Skeletal muscle cell (primary cell): ENCODE measurements around the gene ABCC5.
"Not testable (repeated sequence)": the region's sequence is repeated elsewhere in the genome, so short reads cannot be mapped to it uniquely, and the experiment has no call there.

ENCODE experiments used
- DNase-seq: peaks from one replicate; pipeline ENCODE4 v3.0.0-alpha.2; 2010; ENCODE audit warnings: low read depth
- H3K4me3 ChIP-seq: 2 replicates; pipeline ENCODE4 v1.5.1; 2011; ENCODE audit warnings: low read depth, mild to moderate bottlenecking, control low read depth, low read length, moderate library complexity

Gene ABCC5

GRCh38 chr3:184017672-184018423 lies at the start of gene ABCC5:
Gene ABCC5, minus strand, starts transcription at chr3:184017884. Its CDS starts 3,492 bp downstream, at chr3:184014392.
- DNase-seq, result peak; percentile 76
- H3K4me3 ChIP-seq, result peak within 1 kb of the TSS; percentile 95

DNA sequence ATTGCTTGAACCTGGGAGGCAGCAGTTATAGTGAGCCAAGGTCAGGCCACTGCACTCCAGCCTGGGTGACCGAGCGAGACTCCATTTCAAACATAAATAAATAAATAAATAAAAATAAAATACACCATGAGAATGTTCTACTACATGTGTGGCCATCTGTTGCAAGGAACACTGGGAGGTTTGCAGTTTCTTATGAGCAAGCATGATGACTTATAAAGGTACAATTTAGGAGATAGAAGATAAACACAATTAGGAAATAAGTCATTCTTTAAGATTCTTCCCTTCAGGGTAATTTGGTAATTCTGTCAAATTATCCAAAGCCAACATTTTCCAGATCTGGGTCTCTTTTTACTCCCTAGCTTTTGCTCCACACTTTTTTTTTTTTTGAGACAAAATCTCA lies 48.5 kb upstream of the ABCC5 start:
- no peak overlapping the region for H3K4me3 ChIP-seq

GRCh38 chr3:184062637-184063036 lies 45.0 kb upstream of the ABCC5 start:
- H3K4me3 ChIP-seq, result no peak overlapping the region

More for the DNA sequence above, 48.5 kb upstream of the ABCC5 start:
- DNase-seq, result no peak

DNA sequence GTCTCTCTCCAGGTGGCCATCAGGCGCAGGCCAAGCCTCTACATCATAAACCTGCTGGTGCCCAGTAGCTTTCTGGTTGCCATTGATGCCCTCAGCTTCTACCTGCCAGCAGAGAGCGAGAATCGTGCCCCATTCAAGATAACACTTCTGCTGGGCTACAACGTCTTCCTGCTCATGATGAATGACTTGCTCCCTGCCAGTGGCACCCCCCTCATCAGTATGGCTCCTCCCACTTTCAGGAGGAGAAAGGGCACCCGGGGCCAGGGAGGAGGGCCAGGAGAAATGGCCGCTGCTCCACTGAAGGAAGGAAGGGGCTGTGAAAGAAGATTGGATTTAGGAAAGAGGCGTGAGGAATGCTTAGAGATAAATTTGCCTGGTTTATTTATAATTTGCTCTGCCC lies 41.7 kb upstream of the ABCC5 start:
- no peak overlapping the region for H3K4me3 ChIP-seq
- no peak for DNase-seq

More at GRCh38 chr3:184062637-184063036, 45.0 kb upstream of the ABCC5 start:
- no peak for DNase-seq

DNA sequence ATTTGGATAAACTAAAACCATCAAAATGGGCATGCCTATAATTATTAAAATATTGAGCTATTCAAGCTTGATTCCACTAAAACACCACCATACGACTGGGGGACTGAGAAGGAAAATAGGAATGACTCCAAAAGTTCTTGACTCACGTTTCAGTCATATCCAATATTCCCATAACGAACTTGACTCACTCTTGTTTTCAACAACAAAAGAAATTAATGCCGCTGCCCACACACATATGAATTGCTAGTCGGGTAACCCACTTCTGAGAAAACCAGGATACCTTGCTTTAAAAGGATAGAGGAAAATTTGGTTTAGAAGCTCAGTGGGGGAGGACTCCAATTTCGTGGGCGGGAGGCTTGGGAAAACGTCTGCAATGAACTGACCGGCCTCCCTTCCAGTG lies 40.3 kb upstream of the ABCC5 start:
- peak; percentile 20 for DNase-seq
- no peak overlapping the region for H3K4me3 ChIP-seq

DNA sequence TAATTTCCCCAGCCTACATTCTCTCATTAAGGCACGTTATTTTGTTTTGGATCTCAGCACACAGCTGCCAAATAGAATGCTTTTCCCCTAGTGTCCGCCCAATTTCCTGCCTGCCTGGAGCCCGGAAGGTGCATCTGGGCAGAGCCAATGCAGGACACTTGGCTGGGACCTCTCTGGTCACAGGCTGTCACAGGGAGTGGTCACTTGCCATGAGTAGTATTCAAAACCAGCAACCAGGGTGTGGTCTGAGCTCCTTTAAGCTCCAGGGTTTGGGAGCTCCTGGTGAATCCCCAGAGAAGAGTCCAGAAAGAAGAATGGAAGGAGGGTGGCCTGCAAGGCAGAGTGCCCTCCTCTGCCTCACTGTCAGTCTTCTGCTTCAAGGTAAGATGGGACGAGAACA lies 35.1 kb upstream of the ABCC5 start, which contains the start of gene HTR3C:
HTR3C (plus strand) TSS at position 281 of the 400 bp plus-strand sequence; CDS start at position 315, 34 bp downstream.
- no peak within 1 kb of the TSS for H3K4me3 ChIP-seq

GRCh38 chr3:184050217-184050847 lies 32.6 kb upstream of the ABCC5 start:
- no peak for DNase-seq
- no peak overlapping the region for H3K4me3 ChIP-seq

More for the DNA sequence above, 35.1 kb upstream of the ABCC5 start, which contains the start of gene HTR3C:
- DNase-seq, result no peak

- no peak overlapping the region for H3K4me3 ChIP-seq
- DNase-seq, result no peak
These were observed 28.3 kb upstream of the ABCC5 start for GRCh38 chr3:184045995-184046394.

DNA sequence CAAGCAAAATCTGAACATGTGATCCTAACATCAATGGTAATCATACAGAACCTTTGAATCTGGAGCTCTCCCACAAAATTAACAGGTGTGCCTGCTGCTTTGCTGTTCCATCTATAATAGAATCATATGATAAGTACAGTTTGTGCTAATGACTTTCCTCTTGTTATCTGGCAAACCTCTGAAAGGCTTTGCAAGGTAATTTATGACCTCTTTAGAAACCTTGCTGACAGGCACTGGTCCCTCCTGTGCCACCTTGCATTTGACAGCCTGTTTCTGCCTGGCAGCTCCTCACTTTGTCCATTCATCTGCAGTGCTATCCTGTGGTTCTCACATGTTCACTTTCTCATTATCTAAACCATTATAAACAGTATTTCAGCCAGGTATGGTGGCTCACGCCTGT lies 24.9 kb upstream of the ABCC5 start:
- H3K4me3 ChIP-seq, result no peak overlapping the region
- DNase-seq, result no peak

- no peak overlapping the region for H3K4me3 ChIP-seq
- no peak for DNase-seq
These were observed 22.3 kb upstream of the ABCC5 start for GRCh38 chr3:184040010-184040409.

GRCh38 chr3:184039414-184039813 lies 21.7 kb upstream of the ABCC5 start:
- no peak overlapping the region for H3K4me3 ChIP-seq
- no peak for DNase-seq

DNA sequence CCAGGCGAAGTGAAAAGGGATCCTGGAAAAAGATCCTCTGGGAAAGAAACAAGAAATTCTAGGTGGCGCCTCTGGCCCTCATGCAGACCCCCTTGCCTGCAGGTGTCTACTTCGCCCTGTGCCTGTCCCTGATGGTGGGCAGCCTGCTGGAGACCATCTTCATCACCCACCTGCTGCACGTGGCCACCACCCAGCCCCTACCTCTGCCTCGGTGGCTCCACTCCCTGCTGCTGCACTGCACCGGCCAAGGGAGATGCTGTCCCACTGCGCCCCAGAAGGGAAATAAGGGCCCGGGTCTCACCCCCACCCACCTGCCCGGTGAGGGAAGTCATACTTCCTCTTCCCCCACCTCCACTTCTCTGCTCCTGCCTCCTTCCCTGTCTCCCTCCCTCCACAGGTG lies 20.6 kb upstream of the ABCC5 start:
- DNase-seq, result not testable (repeated sequence)

DNA sequence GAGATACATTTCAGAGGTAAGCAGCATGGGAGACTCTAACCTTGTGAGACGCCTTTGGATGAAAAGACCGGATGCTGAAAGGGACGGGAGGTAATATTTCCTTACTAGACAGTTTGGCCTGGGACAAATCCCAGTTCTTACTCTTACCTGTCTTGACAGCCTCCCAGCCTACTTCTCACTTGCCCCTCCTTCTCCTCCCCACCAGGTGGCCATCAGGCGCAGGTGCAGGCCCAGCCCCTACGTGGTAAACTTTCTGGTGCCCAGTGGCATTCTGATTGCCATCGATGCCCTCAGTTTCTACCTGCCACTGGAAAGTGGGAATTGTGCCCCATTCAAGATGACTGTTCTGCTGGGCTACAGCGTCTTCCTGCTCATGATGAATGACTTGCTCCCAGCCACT lies 20.1 kb upstream of the ABCC5 start:
- no peak overlapping the region for H3K4me3 ChIP-seq
- no peak for DNase-seq

More for the DNA sequence above, 20.6 kb upstream of the ABCC5 start:
- not testable (repeated sequence) for H3K4me3 ChIP-seq

DNA sequence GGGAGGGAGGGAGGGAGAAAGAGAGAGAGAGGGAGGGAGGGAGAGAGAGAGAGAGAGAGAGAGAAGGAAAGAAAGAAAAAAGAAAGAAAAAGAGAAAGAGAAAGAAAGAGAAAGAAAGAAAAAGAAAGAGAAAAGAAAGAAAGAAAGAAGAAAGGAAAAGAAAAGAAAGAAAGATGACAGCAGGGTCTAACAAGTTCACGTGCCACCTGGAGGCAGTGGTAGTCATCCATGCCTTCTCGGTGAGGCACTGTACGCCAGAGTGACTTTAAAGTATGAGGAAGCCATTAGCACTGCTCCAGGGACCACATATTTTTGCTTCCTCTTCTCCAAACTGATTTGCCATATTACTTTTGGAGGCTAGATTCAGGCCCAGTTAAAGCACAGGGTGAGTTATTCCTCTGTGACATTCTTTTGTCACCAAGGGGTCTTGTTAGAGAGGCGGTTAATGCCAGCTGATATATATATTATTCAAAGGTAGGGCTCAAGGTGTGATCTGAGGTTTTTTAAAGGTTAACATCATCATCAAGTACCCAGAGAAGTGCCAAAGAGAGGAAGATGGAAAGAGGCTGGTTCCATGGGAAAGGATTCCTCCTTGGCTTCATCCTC lies 13.6 kb upstream of the ABCC5 start, which contains the start of gene HTR3D:
HTR3D (plus strand) TSS at position 556 of the 606 bp plus-strand sequence; CDS start at position 556, 0 bp downstream.
- no peak within 1 kb of the TSS for H3K4me3 ChIP-seq
- no peak for DNase-seq

GRCh38 chr3:184030536-184030935 lies 12.9 kb upstream of the ABCC5 start:
- DNase-seq, result no peak
- H3K4me3 ChIP-seq, result no peak overlapping the region

GRCh38 chr3:184029443-184029842 lies 11.8 kb upstream of the ABCC5 start:
- no peak for DNase-seq
- H3K4me3 ChIP-seq, result no peak overlapping the region

DNA sequence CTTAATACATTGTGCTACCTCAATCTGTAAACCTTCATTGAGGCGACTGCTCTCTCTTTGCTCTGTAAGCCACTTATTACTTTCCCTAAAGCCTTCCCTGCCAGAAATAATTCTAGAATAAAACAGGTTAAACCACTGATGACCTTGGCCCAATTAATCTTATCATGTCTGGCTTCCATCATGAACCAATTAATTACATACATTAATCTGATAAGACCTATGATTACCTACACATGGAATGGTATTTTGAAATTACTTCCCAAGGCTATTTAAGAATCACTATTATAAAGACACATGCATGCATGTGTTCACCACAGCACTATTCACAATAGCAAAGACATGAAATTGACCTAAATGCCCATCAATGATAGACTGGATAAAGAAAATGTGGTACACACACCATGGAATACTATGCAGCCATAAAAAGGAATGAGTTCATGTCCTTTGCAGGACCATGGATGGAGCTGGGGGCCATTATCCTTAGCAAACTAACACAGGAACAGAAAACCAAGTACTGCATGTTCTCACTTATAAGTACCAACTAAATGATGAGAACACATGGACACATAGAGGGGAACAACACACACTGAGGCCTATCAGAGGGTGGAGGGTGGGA lies 10.7 kb upstream of the ABCC5 start:
- not testable (repeated sequence) for H3K4me3 ChIP-seq, DNase-seq

DNA sequence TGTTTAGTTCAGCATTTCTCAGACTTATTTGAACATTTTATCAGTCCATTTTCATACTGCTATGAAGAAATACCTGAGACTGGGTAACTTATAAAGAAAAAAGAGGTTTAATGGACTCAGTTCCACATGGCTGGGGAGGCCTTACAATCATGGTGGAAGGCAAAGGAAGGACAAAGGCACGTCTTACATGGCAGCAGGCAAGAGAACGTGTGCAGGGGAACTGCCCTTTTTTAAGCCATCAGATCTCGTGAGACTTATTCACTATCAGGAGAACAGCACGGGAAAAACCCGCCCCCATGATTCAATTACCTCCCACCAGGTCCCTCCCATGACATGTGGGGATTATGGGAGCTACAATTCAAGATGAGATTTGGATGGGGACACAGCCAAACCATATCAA lies 7.6 kb upstream of the ABCC5 start:
- H3K4me3 ChIP-seq, DNase-seq: not testable (repeated sequence)

GRCh38 chr3:184022323-184022722 lies 4.6 kb upstream of the ABCC5 start:
- no peak overlapping the region for H3K4me3 ChIP-seq
- no peak for DNase-seq
